ENCODE results near the gene STK24.

DNA sequence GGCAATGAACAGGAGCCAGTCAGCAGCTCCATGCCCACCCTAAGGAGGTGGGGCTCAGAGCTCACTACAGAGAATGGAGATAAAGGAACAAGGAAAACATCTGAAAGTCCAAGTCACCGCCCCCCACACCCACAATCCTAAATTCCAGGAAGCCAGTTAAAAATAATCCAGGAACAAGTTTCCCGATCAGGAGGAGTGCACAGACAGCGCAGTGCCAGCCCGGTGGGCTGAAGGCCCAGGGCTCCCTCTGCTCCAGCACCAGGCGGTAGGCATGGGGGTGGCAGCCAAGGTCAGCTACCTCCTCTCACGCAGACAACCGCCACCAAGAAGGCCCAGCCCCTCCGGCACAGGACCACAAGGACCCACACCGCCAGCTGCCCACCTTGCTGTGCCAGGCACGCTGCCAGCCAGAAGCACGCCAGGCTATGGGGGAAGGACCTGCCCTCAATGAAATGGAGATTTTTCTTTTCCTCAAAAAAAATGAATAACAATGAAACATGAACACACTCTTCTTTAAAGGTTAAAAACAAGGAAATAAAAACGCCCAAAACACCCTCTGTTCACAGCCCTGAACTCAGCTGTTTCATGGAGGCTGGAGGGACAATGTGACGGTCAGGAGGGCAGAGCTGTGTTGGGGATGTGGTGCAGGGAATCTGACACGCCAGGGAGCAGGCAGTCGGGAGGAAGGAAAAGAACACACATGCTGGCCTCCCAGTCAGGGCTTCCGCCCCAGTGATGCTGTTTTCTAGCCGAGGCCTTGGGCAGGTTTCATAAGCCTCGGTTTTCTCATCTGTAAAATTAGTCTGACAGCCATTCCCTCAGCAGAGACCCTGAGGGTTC is 11.0 kb downstream of the STK24 start:
- TF ChIP-seq CTCF (IDR thresholded peaks at IDR 0.05) (no peak), POLR2AphosphoS5 (IDR thresholded peaks at IDR 0.05) (peak in 1 of 3 donors; percentile 18), POLR2A (IDR thresholded peaks at IDR 0.05) (no peak)

Measured in breast epithelium (tissue), 3 donors.